DOHH2 (cell line): Measurements from ENCODE around the gene CFAP43.

Experiments
- H3F3A ChIP-seq: fragments of 200-600 bp; sonication (generic), shearing (Covaris generic); 2 replicates; pipeline ENCODE4 v1.6.0; 2016; ENCODE audit warnings: antibody characterized with exemption, mild to moderate bottlenecking; ENCODE audit not compliant: control insufficient read depth, insufficient read depth
- H3K27ac ChIP-seq: fragments of 200-600 bp; sonication (generic); 2 replicates; pipeline ENCODE4 v1.5.1; 2014; ENCODE audit warnings: low read depth, mild to moderate bottlenecking, low read length, moderate library complexity
- H3K27me3 ChIP-seq: fragments of 200-600 bp; sonication (generic); 2 replicates; pipeline ENCODE4 v1.6.1; 2014; ENCODE audit warnings: mild to moderate bottlenecking, low read length, mixed read lengths; ENCODE audit not compliant: control insufficient read depth
- H3K36me3 ChIP-seq: fragments of 200-600 bp; sonication (generic); 2 replicates; pipeline ENCODE4 v1.6.1; 2014; ENCODE audit warnings: mild to moderate bottlenecking, low read length, moderate library complexity, mixed read lengths; ENCODE audit not compliant: control insufficient read depth
- H3K4me1 ChIP-seq: fragments of 200-600 bp; sonication (generic); 2 replicates; pipeline ENCODE4 v1.6.1; 2014; ENCODE audit warnings: mild to moderate bottlenecking, low read length, mixed read lengths; ENCODE audit not compliant: control insufficient read depth
- H3K4me2 ChIP-seq: fragments of 200-600 bp; sonication (generic); 2 replicates; pipeline ENCODE4 v1.6.0; 2014; ENCODE audit warnings: mild to moderate bottlenecking, low read length, moderate library complexity
- H3K4me3 ChIP-seq: fragments of 200-600 bp; sonication (generic); 2 replicates; pipeline ENCODE4 v1.5.1; 2014; ENCODE audit warnings: mild to moderate bottlenecking, low read length, mixed read lengths
- H3K79me2 ChIP-seq: fragments of 200-600 bp; sonication (generic); 2 replicates; pipeline ENCODE4 v1.6.1; 2014; ENCODE audit warnings: mild to moderate bottlenecking, low read length, mixed read lengths; ENCODE audit not compliant: control insufficient read depth
- H3K9me2 ChIP-seq: fragments of 200-600 bp; sonication (generic); replicated peaks from 2 replicates; pipeline ENCODE4 v1.6.1; 2014; ENCODE audit warnings: mild to moderate bottlenecking, low read length, mixed read lengths; ENCODE audit not compliant: control insufficient read depth
- H3K9me3 ChIP-seq: fragments of 200-600 bp; sonication (generic); 2 replicates; pipeline ENCODE4 v1.6.1; 2014; ENCODE audit warnings: antibody characterized with exemption, low read length, mixed read lengths; ENCODE audit not compliant: control insufficient read depth, insufficient read depth
- H4K20me1 ChIP-seq: fragments of 200-600 bp; sonication (generic); 2 replicates; pipeline ENCODE4 v1.6.0; 2014; ENCODE audit warnings: low read depth, mild to moderate bottlenecking, antibody characterized with exemption, low read length, moderate library complexity; ENCODE audit not compliant: control insufficient read depth, insufficient read depth
- CTCF ChIP-seq: fragments of 200-600 bp; sonication (generic); IDR thresholded peaks from one replicate; pipeline ENCODE4 v1.5.1; 2014; ENCODE audit warnings: antibody characterized with exemption, mild to moderate bottlenecking, low read depth, low read length; ENCODE audit not compliant: poor library complexity, severe bottlenecking
- EZH2phosphoT487 ChIP-seq: fragments of 200-600 bp; sonication (generic); IDR thresholded peaks from 2 replicates; pipeline ENCODE4 v1.6.1; 2017; ENCODE audit warnings: borderline replicate concordance, mild to moderate bottlenecking, antibody characterized with exemption, low read length, moderate library complexity, mixed read lengths

Gene CFAP43

GRCh38 chr10:104220522-104220921, 11.6 kb downstream of the CFAP43 start:
- Histone ChIP-seq H4K20me1 (no peaks in the 10 kb centered on the region), H3K4me1 (no peaks in the 10 kb centered on the region), H3K79me2 (no peaks in the 10 kb centered on the region), H3K9me3 (no peaks in the 10 kb centered on the region), H3K9me2 (no peaks in the 10 kb centered on the region), H3K4me2 (no peak overlapping the region), H3K4me3 (no peak overlapping the region), H3K36me3 (no peaks in the 10 kb centered on the region), H3K27me3 (peaks cover 22% of the 10 kb centered on the region), H3K27ac (no peak overlapping the region), H3F3A (no peaks in the 10 kb centered on the region)
- TF ChIP-seq CTCF: no peak

- Histone ChIP-seq H3K9me2 (no peaks in the 10 kb centered on the region), H3K4me3 (no peak overlapping the region), H3K4me1 (no peaks in the 10 kb centered on the region), H3F3A (no peaks in the 10 kb centered on the region), H3K36me3 (no peaks in the 10 kb centered on the region), H3K79me2 (no peaks in the 10 kb centered on the region), H3K27ac (no peak overlapping the region), H3K9me3 (no peaks in the 10 kb centered on the region), H3K4me2 (no peak overlapping the region), H3K27me3 (peaks cover 22% of the 10 kb centered on the region), H4K20me1 (no peaks in the 10 kb centered on the region)
- TF ChIP-seq EZH2phosphoT487 (no peak), CTCF (no peak)
Observed at GRCh38 chr10:104218751-104219150, 13.4 kb downstream of the CFAP43 start.

- Histone ChIP-seq H3K9me2 (no peaks in the 10 kb centered on the region), H3K27ac (no peak overlapping the region)
Observed at GRCh38 chr10:104216631-104217030, 15.5 kb downstream of the CFAP43 start.

More at GRCh38 chr10:104216631-104217030, 15.5 kb downstream of the CFAP43 start:
- Histone ChIP-seq H3K36me3 (no peaks in the 10 kb centered on the region), H3K27me3 (peaks cover 22% of the 10 kb centered on the region), H3K4me1 (no peaks in the 10 kb centered on the region), H3K9me3 (no peaks in the 10 kb centered on the region), H3F3A (no peaks in the 10 kb centered on the region), H3K4me2 (no peak overlapping the region), H3K79me2 (no peaks in the 10 kb centered on the region), H3K4me3 (no peak overlapping the region), H4K20me1 (no peaks in the 10 kb centered on the region)
- TF ChIP-seq CTCF (no peak), EZH2phosphoT487 (no peak)
